Mucosa of stomach (tissue), 1 donor: ENCODE measurements around the gene MCM5.
"Not testable (repeated sequence)": the region's sequence is repeated elsewhere in the genome, so short reads cannot be mapped to it uniquely, and the experiment has no call there.

ENCODE experiments used
- H3K27me3 ChIP-seq: one replicate; pipeline ENCODE4 v1.7.0; 2013; ENCODE audit warnings: mild to moderate bottlenecking, low read length; ENCODE audit not compliant: control insufficient read depth, insufficient read depth
- H3K36me3 ChIP-seq: one replicate; pipeline ENCODE4 v1.7.0; 2013; ENCODE audit warnings: low read length; ENCODE audit not compliant: control insufficient read depth, insufficient read depth
- H3K4me1 ChIP-seq: one replicate; pipeline ENCODE4 v1.7.0; 2013; ENCODE audit warnings: mild to moderate bottlenecking, low read length; ENCODE audit not compliant: control insufficient read depth, insufficient read depth
- H3K4me3 ChIP-seq: one replicate; pipeline ENCODE4 v1.7.0; 2013; ENCODE audit warnings: low read length
- H3K9ac ChIP-seq: one replicate; pipeline ENCODE4 v1.7.0; 2013; ENCODE audit warnings: mild to moderate bottlenecking, low read length, moderate library complexity
- H3K9me3 ChIP-seq: one replicate; pipeline ENCODE4 v1.7.0; 2013; ENCODE audit warnings: mild to moderate bottlenecking, low read length, moderate library complexity; ENCODE audit not compliant: control insufficient read depth
- donor health status: Pancreatic carcinoma.

MCM5 gene

DNA sequence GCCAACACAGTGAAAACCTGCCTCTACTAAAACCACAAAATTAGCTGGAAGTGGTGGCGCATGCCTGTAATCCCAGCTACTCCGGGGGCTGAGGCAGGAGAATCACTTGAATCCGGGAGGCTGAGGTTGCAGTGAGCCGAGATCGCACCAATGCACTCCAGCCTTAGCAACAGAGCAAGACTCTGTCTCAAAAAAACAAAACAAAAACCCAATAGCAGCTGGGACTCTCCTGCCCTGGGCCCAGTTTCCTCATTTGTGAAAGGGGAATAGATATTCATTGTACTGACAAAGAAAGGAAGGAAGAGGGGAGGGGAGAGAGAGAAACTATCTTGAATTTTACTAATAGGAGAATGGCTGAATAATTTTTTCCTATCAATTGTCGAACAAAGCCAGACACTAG, 3.3 kb upstream of the MCM5 start:
- H3K36me3 ChIP-seq = not testable (repeated sequence)

DNA sequence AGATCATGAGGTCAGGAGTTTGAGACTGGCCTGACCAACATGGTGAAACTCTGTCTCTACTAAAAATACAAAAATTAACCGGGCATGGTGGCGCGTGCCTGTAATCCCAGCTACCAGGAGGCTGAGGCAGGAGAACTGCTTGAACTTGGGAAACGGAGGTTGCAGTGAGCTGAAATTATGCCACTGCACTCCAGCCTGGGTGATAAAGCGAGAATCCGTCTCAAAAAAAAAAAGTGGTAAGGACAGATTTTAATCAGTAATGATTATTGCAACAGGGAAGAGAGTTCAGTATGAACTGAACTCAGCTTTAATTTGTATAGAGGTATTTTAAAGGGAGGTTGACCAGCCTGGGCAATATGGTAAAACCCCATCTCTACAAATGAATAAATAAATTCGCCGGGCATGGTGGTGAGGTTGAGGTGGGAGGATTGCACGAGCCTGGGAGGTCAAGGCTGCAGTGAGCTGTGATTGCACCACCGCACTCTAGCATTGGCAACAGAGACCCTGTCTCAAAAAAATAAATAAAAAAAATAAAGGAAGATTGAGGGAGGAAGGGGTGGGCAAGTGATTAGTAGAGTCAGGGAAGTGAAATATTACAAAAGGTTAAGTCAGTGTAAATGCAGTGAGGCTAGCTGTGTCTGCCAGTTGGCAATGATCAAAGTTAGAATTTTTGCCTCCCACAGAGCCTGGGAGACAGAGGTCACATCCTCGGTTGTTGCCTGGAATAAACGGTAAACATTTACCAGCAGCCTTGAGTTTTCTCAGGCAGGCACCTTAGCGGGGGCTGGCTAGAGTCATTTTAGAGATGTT, 2.6 kb upstream of the MCM5 start:
- H3K36me3 ChIP-seq = no peaks in the 10 kb centered on the region
- peaks cover 3% of the 10 kb centered on the region for H3K4me1 ChIP-seq
- H3K4me3 ChIP-seq = no peak overlapping the region
- no peaks in the 10 kb centered on the region for H3K27me3 ChIP-seq
- no peaks in the 10 kb centered on the region for H3K9me3 ChIP-seq
- no peak overlapping the region for H3K9ac ChIP-seq

More for the DNA sequence above, 3.3 kb upstream of the MCM5 start:
- H3K9ac ChIP-seq, H3K4me3 ChIP-seq, H3K27me3 ChIP-seq, H3K4me1 ChIP-seq, H3K9me3 ChIP-seq: not testable (repeated sequence)

DNA sequence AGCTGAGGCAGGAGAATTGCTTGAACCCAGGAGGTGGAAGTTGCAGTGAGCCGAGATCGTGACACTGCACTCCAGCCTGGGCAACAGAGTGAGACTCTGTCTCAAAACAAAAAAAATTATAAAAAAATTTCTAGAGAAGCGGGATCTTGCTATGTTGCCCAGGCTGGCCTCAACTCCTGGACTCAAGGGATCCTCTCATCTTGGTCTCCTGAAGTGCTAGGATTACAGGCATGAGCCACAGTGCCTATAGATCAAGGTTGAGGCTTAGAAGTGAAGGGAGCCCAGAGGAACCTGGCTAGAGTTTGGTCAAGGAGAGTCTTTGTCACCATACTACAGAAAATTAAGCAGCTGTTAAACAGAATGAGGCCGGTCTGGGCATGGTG, 1.4 kb upstream of the MCM5 start:
- Histone ChIP-seq H3K36me3 (no peaks in the 10 kb centered on the region), H3K4me1 (peaks cover 3% of the 10 kb centered on the region), H3K27me3 (no peaks in the 10 kb centered on the region), H3K4me3 (no peak overlapping the region), H3K9me3 (no peaks in the 10 kb centered on the region), H3K9ac (no peak overlapping the region)

DNA sequence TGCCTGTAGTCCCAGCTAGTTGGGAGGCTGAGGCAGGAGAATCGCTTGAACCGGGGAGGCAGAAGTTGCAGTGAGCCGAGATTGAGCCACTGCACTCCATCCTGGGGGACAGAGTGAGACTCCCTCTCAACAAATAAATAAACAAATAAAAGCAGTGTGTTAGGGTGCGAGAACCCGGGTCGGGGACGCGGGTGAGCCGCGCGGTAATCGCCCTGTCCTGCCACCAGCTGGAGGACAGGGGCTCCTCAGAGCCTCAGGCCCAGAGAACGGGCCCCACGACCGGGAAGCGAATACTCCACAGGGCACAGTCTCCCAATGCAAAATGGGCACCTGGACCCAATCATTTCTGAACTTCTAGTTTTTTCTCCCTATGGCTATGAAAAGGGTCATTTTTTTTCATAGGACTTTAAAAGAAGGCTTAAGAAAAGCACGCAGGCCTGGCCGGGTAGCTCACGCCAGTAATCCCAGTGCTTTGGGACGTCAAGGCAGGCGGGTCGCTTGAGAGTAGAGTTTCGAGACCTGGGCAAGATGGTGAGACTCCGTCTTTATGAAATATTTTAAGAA, 744 bp upstream of the MCM5 start:
- Histone ChIP-seq H3K36me3 (no peaks in the 10 kb centered on the region), H3K9ac (peak overlapping the region; percentile 81), H3K4me1 (peaks cover 3% of the 10 kb centered on the region), H3K4me3 (peak overlapping the region; percentile 41), H3K27me3 (no peaks in the 10 kb centered on the region), H3K9me3 (no peaks in the 10 kb centered on the region)

GRCh38 chr22:35400501-35400790, 506 bp downstream of the MCM5 start:
- no peaks in the 10 kb centered on the region for H3K9me3 ChIP-seq
- peak overlapping the region; percentile 81 for H3K9ac ChIP-seq
- H3K4me3 ChIP-seq = peak overlapping the region; percentile 93
- peaks cover 3% of the 10 kb centered on the region for H3K4me1 ChIP-seq
- H3K27me3 ChIP-seq = no peaks in the 10 kb centered on the region
- H3K36me3 ChIP-seq = no peaks in the 10 kb centered on the region

GRCh38 chr22:35401863-35402262, 1.9 kb downstream of the MCM5 start:
- Histone ChIP-seq H3K9me3 (no peaks in the 10 kb centered on the region), H3K36me3 (no peaks in the 10 kb centered on the region), H3K4me3 (no peak overlapping the region), H3K27me3 (no peaks in the 10 kb centered on the region), H3K9ac (no peak overlapping the region), H3K4me1 (peaks cover 3% of the 10 kb centered on the region)

DNA sequence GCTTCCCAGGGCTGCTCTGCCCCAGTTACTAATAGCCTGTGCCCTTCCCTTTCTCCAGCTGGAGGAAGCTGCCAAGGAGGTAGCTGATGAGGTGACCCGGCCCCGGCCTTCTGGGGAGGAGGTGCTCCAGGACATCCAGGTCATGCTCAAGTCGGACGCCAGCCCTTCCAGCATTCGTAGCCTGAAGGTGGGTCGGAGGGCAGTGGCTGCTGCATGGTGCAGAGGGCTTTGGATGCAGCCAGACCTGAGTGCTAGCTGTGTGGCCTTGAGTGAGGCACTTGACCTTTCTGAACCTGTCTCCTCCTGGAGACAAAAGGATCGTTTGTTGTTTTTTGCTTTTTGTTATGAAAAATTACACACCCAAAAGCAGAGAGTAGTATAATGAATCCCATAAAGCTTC, 3.4 kb downstream of the MCM5 start:
- Histone ChIP-seq H3K27me3 (no peaks in the 10 kb centered on the region), H3K9ac (no peak overlapping the region), H3K4me3 (no peak overlapping the region), H3K36me3 (no peaks in the 10 kb centered on the region), H3K4me1 (peaks cover 3% of the 10 kb centered on the region), H3K9me3 (no peaks in the 10 kb centered on the region)

DNA sequence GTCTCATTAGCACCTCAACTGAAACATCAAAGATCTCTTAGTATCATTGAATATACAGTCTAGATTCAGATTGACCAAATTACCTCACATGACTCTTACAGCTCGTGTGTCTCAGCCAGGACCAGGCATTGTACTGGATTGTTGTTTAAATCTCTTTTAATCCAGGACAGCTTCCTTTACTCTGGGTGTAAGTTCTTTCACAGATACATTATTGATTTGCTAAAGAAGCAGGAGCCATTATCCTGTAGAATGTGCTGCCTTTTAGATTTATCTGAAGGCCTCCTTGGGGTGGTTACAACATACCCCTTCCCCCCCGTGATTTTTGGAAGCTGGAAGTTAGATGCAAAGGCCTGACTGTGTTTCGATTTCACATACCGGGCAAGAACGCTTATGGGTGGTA, 4.2 kb downstream of the MCM5 start:
- peaks cover 3% of the 10 kb centered on the region for H3K4me1 ChIP-seq
- no peak overlapping the region for H3K9ac ChIP-seq
- H3K9me3 ChIP-seq = no peaks in the 10 kb centered on the region
- no peaks in the 10 kb centered on the region for H3K36me3 ChIP-seq
- H3K27me3 ChIP-seq = no peaks in the 10 kb centered on the region
- H3K4me3 ChIP-seq = no peak overlapping the region

- Histone ChIP-seq H3K4me3 (no peak overlapping the region), H3K4me1 (no peaks in the 10 kb centered on the region), H3K36me3 (no peaks in the 10 kb centered on the region), H3K27me3 (no peaks in the 10 kb centered on the region), H3K9me3 (no peaks in the 10 kb centered on the region), H3K9ac (no peak overlapping the region)
These were observed 6.5 kb downstream of the MCM5 start for GRCh38 chr22:35406443-35406842.

DNA sequence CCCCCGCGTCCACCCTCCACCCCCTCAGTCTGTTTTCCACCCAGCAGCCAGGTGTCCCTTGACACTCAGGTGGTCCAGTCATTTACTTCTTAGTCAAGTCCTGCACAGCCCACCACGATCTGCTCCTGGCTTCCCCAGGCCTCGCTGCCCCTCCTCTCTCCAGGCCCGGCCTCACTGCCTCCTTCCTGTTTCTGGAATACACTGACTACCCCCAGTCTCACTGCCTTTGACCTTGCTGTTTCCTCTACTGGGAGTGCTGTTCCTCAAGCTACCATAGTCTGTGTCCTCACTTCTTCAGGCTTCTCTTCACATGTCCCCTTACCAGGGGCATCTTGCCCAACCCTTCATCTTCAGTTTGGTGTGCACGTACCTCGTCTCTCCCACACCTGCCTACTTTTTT, 7.4 kb downstream of the MCM5 start:
- Histone ChIP-seq H3K9me3 (no peaks in the 10 kb centered on the region), H3K4me1 (no peaks in the 10 kb centered on the region), H3K36me3 (no peaks in the 10 kb centered on the region)

GRCh38 chr22:35409783-35410662, 10.1 kb downstream of the MCM5 start:
- H3K4me1 ChIP-seq = no peaks in the 10 kb centered on the region
- no peaks in the 10 kb centered on the region for H3K9me3 ChIP-seq
- no peaks in the 10 kb centered on the region for H3K36me3 ChIP-seq
- no peaks in the 10 kb centered on the region for H3K27me3 ChIP-seq
- H3K4me3 ChIP-seq = no peak overlapping the region
- no peak overlapping the region for H3K9ac ChIP-seq

More for the DNA sequence above, 7.4 kb downstream of the MCM5 start:
- Histone ChIP-seq H3K27me3 (no peaks in the 10 kb centered on the region), H3K9ac (no peak overlapping the region), H3K4me3 (no peak overlapping the region)

- no peaks in the 10 kb centered on the region for H3K4me1 ChIP-seq
- H3K27me3 ChIP-seq = no peaks in the 10 kb centered on the region
- no peak overlapping the region for H3K4me3 ChIP-seq
- H3K9ac ChIP-seq = no peak overlapping the region
- no peaks in the 10 kb centered on the region for H3K9me3 ChIP-seq
- no peaks in the 10 kb centered on the region for H3K36me3 ChIP-seq
These were observed 10.7 kb downstream of the MCM5 start for GRCh38 chr22:35410663-35411034.
